K562 (cell line): Measurements from ENCODE around the gene CACTIN. TPM values are rescaled to one million over a fixed set of nuclear protein-coding genes. Genes with fewer than 3 reads are reported as not detected.

Experiments used
- ATAC-seq: fragments of 200-7000 bp; cut with Tn5 transposase; 3 replicates; pipeline ENCODE4 v1.9.1; 2020; ENCODE audit warnings: moderate library complexity
- BruUV-seq: library from RNA; stranded (reverse); fragments of 400-500 nt; replicated peaks from 2 replicates; lab custom pipeline; 2021; lab: Mats Ljungman, UMichigan
- CTCF ChIA-PET: fragments of 300-600 bp; formaldehyde crosslinking; extraction: SDS; loops from one replicate; lab custom pipeline; 2021; ENCODE audit warnings: low intra/inter-chr PET ratio; lab: Yijun Ruan, JAX
- POLR2A ChIA-PET: fragments of 300-600, 350-650 bp; sonication (Branson Sonifier 250); formaldehyde crosslinking; extraction: SDS; loops from one replicate; lab custom pipeline; 2021; ENCODE audit warnings: antibody characterized with exemption, inconsistent platforms; lab: Yijun Ruan, JAX
- DNase-seq, 4 experiments: peaks; one replicate each; pipeline versions ENCODE4 v3.0.0 to v3.0.0-alpha.2; 2011 to 2018; ENCODE audit warnings: low spot score in 3 of 4, mixed read lengths in 3 of 4; ENCODE audit errors: extremely low read depth in 1 of 4
- FAIRE-seq: peaks from 2 replicates; lab custom pipeline; 2011; peaks lifted over from hg19 to GRCh38; lab: Jason Lieb, UNC
- H2AFZ ChIP-seq: 2 replicates; pipeline ENCODE4 v1.6.0; 2011; ENCODE audit warnings: low read depth, low read length, control low read depth, inconsistent platforms
- H3K27ac ChIP-seq: fragments of 200-600 bp; 3 replicates; pipeline ENCODE4 v1.8.0; 2011; ENCODE audit warnings: low read depth, mild to moderate bottlenecking, control low read depth, inconsistent platforms, low read length, moderate library complexity, mixed read lengths; ENCODE audit errors: extremely low read depth
- H3K27me3 ChIP-seq, 2 experiments: fragments of 300-600 bp in 1 of 2; 2 replicates in 1 of 2; 3 replicates in 1 of 2; pipeline versions ENCODE4 v1.6.0 to v1.8.0; 2011; ENCODE audit warnings: inconsistent platforms in 2 of 2, low read length in 2 of 2, mild to moderate bottlenecking in 1 of 2, mixed read lengths in 1 of 2, moderate library complexity in 1 of 2; ENCODE audit not compliant: control insufficient read depth in 2 of 2, insufficient read depth in 2 of 2
- H3K36me3 ChIP-seq: fragments of 300-600 bp; 3 replicates; pipeline ENCODE4 v1.8.0; 2011; ENCODE audit warnings: mild to moderate bottlenecking, low read length, inconsistent platforms; ENCODE audit not compliant: control insufficient read depth, insufficient read depth
- H3K4me1 ChIP-seq, 2 experiments: fragments of 200-600 bp in 1 of 2; replicated peaks in 1 of 2; 2 replicates in 1 of 2; 3 replicates in 1 of 2; pipeline versions ENCODE4 v1.5.1 to v1.8.0; 2011; ENCODE audit warnings: inconsistent platforms in 2 of 2, low read length in 2 of 2, mild to moderate bottlenecking in 1 of 2, mixed read lengths in 1 of 2, moderate library complexity in 1 of 2; ENCODE audit not compliant: control insufficient read depth in 2 of 2, insufficient read depth in 2 of 2
- H3K4me2 ChIP-seq: 2 replicates; pipeline ENCODE4 v1.6.1; 2011; ENCODE audit warnings: low read length, control low read depth, inconsistent platforms, mixed read lengths; ENCODE audit not compliant: insufficient read depth
- H3K4me3 ChIP-seq: fragments of 200-600 bp; sonication (generic), shearing (Covaris generic); 2 replicates; pipeline ENCODE4 v1.5.1; 2016; ENCODE audit warnings: control low read depth, inconsistent platforms
- H3K79me2 ChIP-seq: fragments of 200-600 bp; 3 replicates; pipeline ENCODE4 v1.8.0; 2011; ENCODE audit warnings: low read length, inconsistent platforms; ENCODE audit not compliant: control insufficient read depth, insufficient read depth
- H3K9ac ChIP-seq, 2 experiments: 2 replicates each; pipeline versions ENCODE4 v1.6.0 to v1.6.1; 2011; ENCODE audit warnings: low read depth in 2 of 2, low read length in 2 of 2, control low read depth in 1 of 2, inconsistent platforms in 1 of 2, mild to moderate bottlenecking in 1 of 2, mixed read lengths in 1 of 2; ENCODE audit not compliant: insufficient read depth in 1 of 2
- H3K9me1 ChIP-seq: one replicate; pipeline ENCODE4 v1.6.0; 2011; ENCODE audit warnings: inconsistent platforms, mild to moderate bottlenecking, low read length, moderate library complexity; ENCODE audit not compliant: control insufficient read depth, insufficient read depth
- H3K9me3 ChIP-seq: replicated peaks from 2 replicates; pipeline ENCODE4 v1.5.1; 2011; ENCODE audit warnings: low read depth, low read length, inconsistent platforms; ENCODE audit not compliant: control insufficient read depth, insufficient read depth
- H4K20me1 ChIP-seq: replicated peaks from 2 replicates; pipeline ENCODE4 v1.6.1; 2011; ENCODE audit warnings: low read length, inconsistent platforms, mixed read lengths; ENCODE audit not compliant: control insufficient read depth, insufficient read depth
- FOXJ3 ChIP-seq: sonication (generic); formaldehyde crosslinking; IDR thresholded peaks from 2 replicates; pipeline ENCODE4 v1.4.0; 2020; ENCODE audit warnings: mild to moderate bottlenecking, missing genetic modification reagents
- KAT7 ChIP-seq: sonication (generic); formaldehyde crosslinking; IDR thresholded peaks from 2 replicates; pipeline ENCODE4 v1.8.0; 2022; ENCODE audit warnings: missing genetic modification reagents, mild to moderate bottlenecking, borderline replicate concordance
- MXD1 ChIP-seq: fragments of 250-450 bp; sonication (Bioruptor Pico); IDR thresholded peaks from 2 replicates; pipeline ENCODE4 v1.8.0; 2021; ENCODE audit warnings: borderline replicate concordance, mild to moderate bottlenecking, moderate library complexity; ENCODE audit not compliant: poor library complexity, severe bottlenecking
- RBM22 ChIP-seq: fragments of 200-400 bp; formaldehyde crosslinking; IDR thresholded peaks from 2 replicates; pipeline ENCODE4 v1.6.1; 2018; ENCODE audit warnings: low read length, low read depth; ENCODE audit not compliant: poor library complexity, severe bottlenecking
- SIN3A ChIP-seq, 2 experiments: fragments of 150-350 bp in 1 of 2; IDR thresholded peaks; 2 replicates each; pipeline ENCODE4 v1.6.1; 2011 to 2016; ENCODE audit warnings: borderline replicate concordance in 2 of 2, low read depth in 2 of 2, low read length in 2 of 2, mild to moderate bottlenecking in 2 of 2, moderate library complexity in 2 of 2; ENCODE audit not compliant: control insufficient read depth in 1 of 2
- TEAD1 ChIP-seq, 2 experiments: fragments of 450-650 bp in 1 of 2; sonication (generic) in 1 of 2; formaldehyde crosslinking; IDR thresholded peaks; 2 replicates each; pipeline versions ENCODE4 v1.4.0 to v1.8.0; 2020 to 2022; ENCODE audit warnings: mild to moderate bottlenecking in 2 of 2, missing genetic modification reagents in 1 of 2
- YY1 ChIP-seq, 3 experiments: IDR thresholded peaks; 2 replicates each; pipeline ENCODE4 v1.6.1; 2011; ENCODE audit warnings: low read length in 2 of 3, mild to moderate bottlenecking in 2 of 3, moderate library complexity in 2 of 3, borderline replicate concordance in 1 of 3, control low read depth in 1 of 3, low read depth in 1 of 3; ENCODE audit not compliant: insufficient read depth in 3 of 3, insufficient replicate concordance in 2 of 3, control insufficient read depth in 1 of 3, insufficient read length in 1 of 3; ENCODE audit errors: extremely low read depth in 1 of 3
- ZFP1 ChIP-seq: fragments of 450-650 bp; formaldehyde crosslinking; IDR thresholded peaks from 2 replicates; pipeline ENCODE4 v1.4.0; 2020; ENCODE audit warnings: mild to moderate bottlenecking, mixed read lengths
- ZNF398 ChIP-seq: fragments of 250-450 bp; sonication (Bioruptor Pico); IDR thresholded peaks from 2 replicates; pipeline ENCODE4 v1.8.0; 2021; ENCODE audit warnings: moderate library complexity, mild to moderate bottlenecking, inconsistent platforms
- ZNF41 ChIP-seq: fragments of 250-450 bp; sonication (Bioruptor Pico); conservative IDR thresholded peaks from 2 replicates; pipeline ENCODE4 v1.4.0; 2020; ENCODE audit warnings: mild to moderate bottlenecking
- ZNF431 ChIP-seq: sonication (generic); formaldehyde crosslinking; IDR thresholded peaks from 2 replicates; pipeline ENCODE4 v1.8.0; 2022; ENCODE audit warnings: mild to moderate bottlenecking, missing genetic modification reagents
- ZNF699 ChIP-seq: fragments of 250-450 bp; sonication (Bioruptor Pico); IDR thresholded peaks from 2 replicates; pipeline ENCODE4 v1.8.0; 2021; ENCODE audit warnings: mild to moderate bottlenecking, moderate library complexity; ENCODE audit not compliant: insufficient replicate concordance
- WGBS: fragments of 100-300 bp; shearing (Covaris generic); methylation state at CpG from one replicate; pipeline ENCODE4 v1.1.6; 2016; ENCODE audit warnings: low coverage, mixed read lengths; ENCODE audit not compliant: insufficient coverage; ENCODE audit errors: missing lambda C conversion rate; 5-methylcytosine and 5-hydroxymethylcytosine counted together
- in situ Hi-C: fragments of 300-500 bp; cut with MboI; formaldehyde crosslinking; loops from 4 replicates; pipeline ENCODE4 v1.15.0; 2018; ENCODE audit warnings: inconsistent platforms, mixed read lengths
- intact Hi-C: fragments of 100-400 bp; cut with micrococcal nuclease; formaldehyde crosslinking; loops from 2 replicates; pipeline ENCODE4 v1.14.2; 2022
- polyA plus RNA-seq, 8 experiments: library from polyadenylated mRNA; depleted of rRNA in 4 of 8; stranded (reverse) in 5 of 8; unstranded in 3 of 8; fragments of >200 nt; fragmentation: Nextera tagmentation in 2 of 8; fragmentation: Illumina TruSeq in 1 of 8; extraction: Ambion mirVana in 2 of 8; extraction: Trizol in 1 of 8; gene quantifications; 2 replicates each; pipeline versions ENCODE4 v1.2.1 to v1.2.3, GENCODE V29; 2011 to 2014; ENCODE audit warnings: inconsistent platforms in 1 of 8, missing spikeins in 1 of 8
- total RNA-seq, 7 experiments: library from RNA; depleted of rRNA in 6 of 7; stranded (reverse); fragments of >200 nt in 6 of 7; fragmentation: Illumina TruSeq in 2 of 7; extraction: Trizol in 2 of 7; gene quantifications; 2 replicates each; pipeline versions ENCODE4 v1.2.1 to v1.2.3, GENCODE V29; 2011 to 2021; ENCODE audit warnings: low replicate concordance in 1 of 7
- TF ChIP-seq, protein P1 (sequence below), 2 experiments: fragments of 150-350 bp in 1 of 2; IDR thresholded peaks; 2 replicates each; pipeline ENCODE4 v1.6.1; 2012 to 2016; ENCODE audit warnings: low read depth in 2 of 2, low read length in 2 of 2, mild to moderate bottlenecking in 1 of 2, moderate library complexity in 1 of 2

The CACTIN gene
- total and polyA plus RNA-seq, 9 of the 15 experiments (the other 6 are each of a cell fraction or from before 2014, with no cell fraction given): 0.15 to 49.2 (median 15.0) TPM

- ChIA-PET CTCF (no interaction called here), POLR2A (no interaction called here)
- intact Hi-C loops: no loop called here
- Histone ChIP-seq H3K79me2 (no peaks in the 10 kb centered on the region), H4K20me1 (no peaks in the 10 kb centered on the region), H2AFZ (no peak overlapping the region), H3K4me2 (no peak overlapping the region), H3K36me3 (peaks cover 71% of the 10 kb centered on the region; the same call in 2 of the 3 replicates), H3K9ac (no peak overlapping the region), H3K27ac (no peak overlapping the region), H3K4me1 (peaks cover 0 to 52% of the 10 kb centered on the region in 2 experiments; a peak in 2 of 5 replicates), H3K9me1 (no peaks in the 10 kb centered on the region), H3K27me3 (no peaks in the 10 kb centered on the region), H3K9me3 (no peaks in the 10 kb centered on the region), H3K4me3 (no peak overlapping the region)
- BruUV-seq: no TSS peak
- in situ Hi-C loops: loop anchor here (5.0 kb wide), 1 partner anchor 190 kb away; no protein-coding TSS in a partner anchor
- FAIRE-seq: no peak
- 94% methylated on average over 12 of the region's 16 CpGs for WGBS
- ATAC-seq: no peak
- DNase-seq: no peak
- TF ChIP-seq TEAD1 (CRISPR knock-in tag; IDR thresholded peaks at IDR 0.05): no peak
- TF ChIP-seq KAT7 (CRISPR knock-in tag): no peak
- no peak for TF ChIP-seq ZNF431
- no peak for TF ChIP-seq ZNF699 (CRISPR knock-in tag)
- no peak for TF ChIP-seq ZNF398
- no peak for TF ChIP-seq YY1 (IDR thresholded peaks at IDR 0.05; ENCODE audit: borderline replicate concordance in 1 of 3, control insufficient read depth in 1 of 3, extremely low read depth in 1 of 3, insufficient read depth in 3 of 3, insufficient read length in 1 of 3, insufficient replicate concordance in 2 of 3, low read depth in 1 of 3, low read length in 2 of 3)
- no peak for TF ChIP-seq ZFP1 (CRISPR knock-in tag)
- no peak for TF ChIP-seq SIN3A (IDR thresholded peaks at IDR 0.05; ENCODE audit: borderline replicate concordance in 2 of 2, control insufficient read depth in 1 of 2, low read depth in 2 of 2, low read length in 2 of 2)
- no peak for TF ChIP-seq ZNF41 (CRISPR knock-in tag)
- no peak for TF ChIP-seq FOXJ3 (CRISPR knock-in tag)
- TF ChIP-seq RBM22: no peak
- TF ChIP-seq, protein P1, sequence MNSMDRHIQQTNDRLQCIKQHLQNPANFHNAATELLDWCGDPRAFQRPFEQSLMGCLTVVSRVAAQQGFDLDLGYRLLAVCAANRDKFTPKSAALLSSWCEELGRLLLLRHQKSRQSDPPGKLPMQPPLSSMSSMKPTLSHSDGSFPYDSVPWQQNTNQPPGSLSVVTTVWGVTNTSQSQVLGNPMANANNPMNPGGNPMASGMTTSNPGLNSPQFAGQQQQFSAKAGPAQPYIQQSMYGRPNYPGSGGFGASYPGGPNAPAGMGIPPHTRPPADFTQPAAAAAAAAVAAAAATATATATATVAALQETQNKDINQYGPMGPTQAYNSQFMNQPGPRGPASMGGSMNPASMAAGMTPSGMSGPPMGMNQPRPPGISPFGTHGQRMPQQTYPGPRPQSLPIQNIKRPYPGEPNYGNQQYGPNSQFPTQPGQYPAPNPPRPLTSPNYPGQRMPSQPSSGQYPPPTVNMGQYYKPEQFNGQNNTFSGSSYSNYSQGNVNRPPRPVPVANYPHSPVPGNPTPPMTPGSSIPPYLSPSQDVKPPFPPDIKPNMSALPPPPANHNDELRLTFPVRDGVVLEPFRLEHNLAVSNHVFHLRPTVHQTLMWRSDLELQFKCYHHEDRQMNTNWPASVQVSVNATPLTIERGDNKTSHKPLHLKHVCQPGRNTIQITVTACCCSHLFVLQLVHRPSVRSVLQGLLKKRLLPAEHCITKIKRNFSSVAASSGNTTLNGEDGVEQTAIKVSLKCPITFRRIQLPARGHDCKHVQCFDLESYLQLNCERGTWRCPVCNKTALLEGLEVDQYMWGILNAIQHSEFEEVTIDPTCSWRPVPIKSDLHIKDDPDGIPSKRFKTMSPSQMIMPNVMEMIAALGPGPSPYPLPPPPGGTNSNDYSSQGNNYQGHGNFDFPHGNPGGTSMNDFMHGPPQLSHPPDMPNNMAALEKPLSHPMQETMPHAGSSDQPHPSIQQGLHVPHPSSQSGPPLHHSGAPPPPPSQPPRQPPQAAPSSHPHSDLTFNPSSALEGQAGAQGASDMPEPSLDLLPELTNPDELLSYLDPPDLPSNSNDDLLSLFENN (IDR thresholded peaks at IDR 0.05; ENCODE audit: low read depth in 2 of 2, low read length in 2 of 2): no peak
- no peak for TF ChIP-seq MXD1
Observed at GRCh38 chr19:3657395-3657769, 30.8 kb upstream of the CACTIN start.
